WTC11 (cell line): ENCODE measurements around the gene TP63. TPM values are rescaled to one million over a fixed set of nuclear protein-coding genes. Genes with fewer than 3 reads are reported as not detected.

ENCODE experiments used
- ATAC-seq: fragments of 200-7000 bp; cut with Tn5 transposase; 2 replicates; pipeline ENCODE4 v1.10.0; 2021; ENCODE audit warnings: mild to moderate bottlenecking, moderate library complexity
- CTCF ChIA-PET: fragments of 300-600 bp; sonication (Branson Sonifier 250); formaldehyde crosslinking; loops from one replicate; lab custom pipeline; 2021; ENCODE audit warnings: antibody characterized with exemption; lab: Charles Lee
- POLR2A ChIA-PET: fragments of 350-600 bp; sonication (Branson Sonifier 250); formaldehyde crosslinking; loops from one replicate; lab custom pipeline; 2021; ENCODE audit warnings: antibody characterized with exemption; lab: Charles Lee
- DNase-seq: peaks from one replicate; pipeline ENCODE4 v3.0.0; 2021; ENCODE audit warnings: low spot score
- H3K27ac Mint-ChIP-seq: 2 replicates; pipeline ENCODE4 v1.8.0; 2021; ENCODE audit warnings: mixed read lengths
- H3K27me3 Mint-ChIP-seq: 2 replicates; pipeline ENCODE4 v1.8.0; 2021; ENCODE audit warnings: low read depth, mild to moderate bottlenecking, moderate library complexity, mixed read lengths
- H3K36me3 Mint-ChIP-seq: 2 replicates; pipeline ENCODE4 v1.8.0; 2021; ENCODE audit warnings: mixed read lengths
- H3K4me1 Mint-ChIP-seq: 2 replicates; pipeline ENCODE4 v1.8.0; 2022; ENCODE audit warnings: mixed read lengths
- H3K4me3 Mint-ChIP-seq: 2 replicates; pipeline ENCODE4 v1.8.0; 2021; ENCODE audit warnings: mild to moderate bottlenecking, moderate library complexity, mixed read lengths
- H3K9me3 Mint-ChIP-seq: 2 replicates; pipeline ENCODE4 v1.8.0; 2021; ENCODE audit warnings: mixed read lengths
- ATF1 ChIP-seq: sonication (generic); formaldehyde crosslinking; IDR thresholded peaks from 2 replicates; pipeline ENCODE4 v1.8.1; 2023; ENCODE audit warnings: mild to moderate bottlenecking, moderate library complexity, missing genetic modification reagents
- CBFB ChIP-seq: sonication (generic); formaldehyde crosslinking; IDR thresholded peaks from 2 replicates; pipeline ENCODE4 v1.8.1; 2022; ENCODE audit warnings: mild to moderate bottlenecking, low read depth, missing genetic modification reagents
- CREB1 ChIP-seq: sonication (generic); formaldehyde crosslinking; IDR thresholded peaks from 2 replicates; pipeline ENCODE4 v1.8.0; 2023; ENCODE audit warnings: mild to moderate bottlenecking, missing genetic modification reagents
- CTCF ChIP-seq: fragments of 200-600 bp; IDR thresholded peaks from 2 replicates; pipeline ENCODE4 v1.8.0; 2022; ENCODE audit warnings: antibody characterized with exemption
- E2F4 ChIP-seq: sonication (generic); formaldehyde crosslinking; IDR thresholded peaks from 2 replicates; pipeline ENCODE4 v1.8.1; 2022; ENCODE audit warnings: low read depth, mild to moderate bottlenecking, moderate library complexity, missing genetic modification reagents, borderline replicate concordance
- ETV6 ChIP-seq: sonication (generic); formaldehyde crosslinking; IDR thresholded peaks from 2 replicates; pipeline ENCODE4 v1.8.1; 2022; ENCODE audit warnings: mild to moderate bottlenecking, missing genetic modification reagents
- GRHL2 ChIP-seq: fragments of 250-450 bp; sonication (Bioruptor Pico); IDR thresholded peaks from 2 replicates; pipeline ENCODE4 v1.8.0; 2022; ENCODE audit warnings: mild to moderate bottlenecking, moderate library complexity; ENCODE audit not compliant: insufficient replicate concordance, severe bottlenecking
- MLX ChIP-seq: sonication (generic); formaldehyde crosslinking; IDR thresholded peaks from 2 replicates; pipeline ENCODE4 v1.8.1; 2023; ENCODE audit warnings: mild to moderate bottlenecking, missing genetic modification reagents, moderate library complexity
- NFE2L1 ChIP-seq: sonication (generic); formaldehyde crosslinking; IDR thresholded peaks from 2 replicates; pipeline ENCODE4 v1.8.1; 2023; ENCODE audit warnings: missing genetic modification reagents
- NR1H2 ChIP-seq: sonication (generic); formaldehyde crosslinking; IDR thresholded peaks from 2 replicates; pipeline ENCODE4 v1.9.0; 2021; ENCODE audit warnings: mild to moderate bottlenecking, moderate library complexity, missing genetic modification reagents
- OVOL2 ChIP-seq: fragments of 250-450 bp; sonication (Bioruptor Pico); IDR thresholded peaks from 2 replicates; pipeline ENCODE4 v1.9.0; 2021; ENCODE audit warnings: mild to moderate bottlenecking, borderline replicate concordance
- RORB ChIP-seq: fragments of 250-450 bp; sonication (Bioruptor Pico); IDR thresholded peaks from 2 replicates; pipeline ENCODE4 v1.9.0; 2021; ENCODE audit warnings: mild to moderate bottlenecking
- ZNF121 ChIP-seq: sonication (generic); formaldehyde crosslinking; IDR thresholded peaks from 2 replicates; pipeline ENCODE4 v1.8.0; 2023; ENCODE audit warnings: missing genetic modification reagents
- ZNF219 ChIP-seq: sonication (generic); formaldehyde crosslinking; IDR thresholded peaks from 2 replicates; pipeline ENCODE4 v1.8.0; 2023; ENCODE audit warnings: missing genetic modification reagents, mild to moderate bottlenecking, borderline replicate concordance
- ZNF263 ChIP-seq: sonication (generic); formaldehyde crosslinking; IDR thresholded peaks from 2 replicates; pipeline ENCODE4 v1.8.1; 2022; ENCODE audit warnings: low read depth, mild to moderate bottlenecking, moderate library complexity, missing genetic modification reagents
- ZNF396 ChIP-seq: fragments of 250-450 bp; sonication (Bioruptor Pico); IDR thresholded peaks from 2 replicates; pipeline ENCODE4 v1.8.0; 2021; ENCODE audit warnings: mild to moderate bottlenecking, moderate library complexity, borderline replicate concordance
- ZNF416 ChIP-seq: fragments of 250-450 bp; sonication (Bioruptor Pico); IDR thresholded peaks from 2 replicates; pipeline ENCODE4 v1.9.0; 2021; ENCODE audit warnings: mild to moderate bottlenecking, inconsistent platforms
- ZNF423 ChIP-seq: fragments of 250-450 bp; sonication (Bioruptor Pico); IDR thresholded peaks from 2 replicates; pipeline ENCODE4 v2.1.2; 2022; ENCODE audit warnings: mild to moderate bottlenecking, moderate library complexity
- total RNA-seq: library from RNA; stranded (reverse); gene quantifications from 3 replicates; pipeline ENCODE4 v1.2.3, GENCODE V29; 2021
- TF ChIP-seq, protein P1 (sequence below): sonication (generic); formaldehyde crosslinking; IDR thresholded peaks from 2 replicates; pipeline ENCODE4 v1.8.1; 2022; ENCODE audit warnings: mild to moderate bottlenecking, missing genetic modification reagents, moderate library complexity, borderline replicate concordance
- TF ChIP-seq, protein P2 (sequence below): fragments of 250-450 bp; sonication (Bioruptor Pico); IDR thresholded peaks from 2 replicates; pipeline ENCODE4 v1.9.0; 2021; ENCODE audit warnings: mild to moderate bottlenecking
- TF ChIP-seq, protein P3 (sequence below): fragments of 250-450 bp; sonication (Bioruptor Pico); conservative IDR thresholded peaks from 2 replicates; pipeline ENCODE4 v1.9.0; 2021; ENCODE audit warnings: mild to moderate bottlenecking
- TF ChIP-seq, protein P4 (sequence below): sonication (generic); formaldehyde crosslinking; IDR thresholded peaks from 2 replicates; pipeline ENCODE4 v1.8.0; 2022; ENCODE audit warnings: mild to moderate bottlenecking, missing genetic modification reagents

TP63 gene
- total RNA-seq, 1 experiment from 2014 or later, result 0.09 TPM

DNA sequence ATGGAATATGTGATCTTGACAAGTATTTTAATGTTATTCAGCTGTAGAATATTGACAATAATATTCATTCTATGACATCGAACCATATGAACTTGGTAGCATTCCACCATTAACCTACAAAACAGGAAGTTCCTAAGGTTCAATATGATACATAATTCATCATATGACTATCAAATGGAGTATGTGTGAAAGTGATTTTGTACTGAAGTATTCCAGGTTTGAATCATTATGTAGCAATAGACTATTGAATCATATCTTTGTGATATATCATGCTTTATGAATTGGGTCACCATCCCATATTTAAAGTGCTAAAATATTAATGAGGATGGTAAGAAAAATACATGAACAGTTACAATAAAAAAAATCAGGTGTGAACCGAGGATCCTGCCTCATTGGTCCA lies 95.1 kb downstream of the TP63 start:
- no peak overlapping the region for H3K4me3 Mint-ChIP-seq
- no peaks in the 10 kb centered on the region; the same call in 1 of the 2 replicates for H3K27me3 Mint-ChIP-seq
- no peaks in the 10 kb centered on the region for H3K9me3 Mint-ChIP-seq
- ATAC-seq, result no peak
- H3K27ac Mint-ChIP-seq, result no peak overlapping the region
- CTCF ChIA-PET, result no interaction called here
- TF ChIP-seq E2F4 (CRISPR knock-in tag), result no peak
- TF ChIP-seq ZNF121, result no peak
- no peak for TF ChIP-seq OVOL2 (CRISPR knock-in tag)
- TF ChIP-seq, protein P1, sequence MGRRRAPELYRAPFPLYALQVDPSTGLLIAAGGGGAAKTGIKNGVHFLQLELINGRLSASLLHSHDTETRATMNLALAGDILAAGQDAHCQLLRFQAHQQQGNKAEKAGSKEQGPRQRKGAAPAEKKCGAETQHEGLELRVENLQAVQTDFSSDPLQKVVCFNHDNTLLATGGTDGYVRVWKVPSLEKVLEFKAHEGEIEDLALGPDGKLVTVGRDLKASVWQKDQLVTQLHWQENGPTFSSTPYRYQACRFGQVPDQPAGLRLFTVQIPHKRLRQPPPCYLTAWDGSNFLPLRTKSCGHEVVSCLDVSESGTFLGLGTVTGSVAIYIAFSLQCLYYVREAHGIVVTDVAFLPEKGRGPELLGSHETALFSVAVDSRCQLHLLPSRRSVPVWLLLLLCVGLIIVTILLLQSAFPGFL (CRISPR knock-in tag), result no peak
- TF ChIP-seq ZNF416 (CRISPR knock-in tag), result no peak
- TF ChIP-seq NFE2L1 (CRISPR knock-in tag), result no peak
- TF ChIP-seq, protein P2, sequence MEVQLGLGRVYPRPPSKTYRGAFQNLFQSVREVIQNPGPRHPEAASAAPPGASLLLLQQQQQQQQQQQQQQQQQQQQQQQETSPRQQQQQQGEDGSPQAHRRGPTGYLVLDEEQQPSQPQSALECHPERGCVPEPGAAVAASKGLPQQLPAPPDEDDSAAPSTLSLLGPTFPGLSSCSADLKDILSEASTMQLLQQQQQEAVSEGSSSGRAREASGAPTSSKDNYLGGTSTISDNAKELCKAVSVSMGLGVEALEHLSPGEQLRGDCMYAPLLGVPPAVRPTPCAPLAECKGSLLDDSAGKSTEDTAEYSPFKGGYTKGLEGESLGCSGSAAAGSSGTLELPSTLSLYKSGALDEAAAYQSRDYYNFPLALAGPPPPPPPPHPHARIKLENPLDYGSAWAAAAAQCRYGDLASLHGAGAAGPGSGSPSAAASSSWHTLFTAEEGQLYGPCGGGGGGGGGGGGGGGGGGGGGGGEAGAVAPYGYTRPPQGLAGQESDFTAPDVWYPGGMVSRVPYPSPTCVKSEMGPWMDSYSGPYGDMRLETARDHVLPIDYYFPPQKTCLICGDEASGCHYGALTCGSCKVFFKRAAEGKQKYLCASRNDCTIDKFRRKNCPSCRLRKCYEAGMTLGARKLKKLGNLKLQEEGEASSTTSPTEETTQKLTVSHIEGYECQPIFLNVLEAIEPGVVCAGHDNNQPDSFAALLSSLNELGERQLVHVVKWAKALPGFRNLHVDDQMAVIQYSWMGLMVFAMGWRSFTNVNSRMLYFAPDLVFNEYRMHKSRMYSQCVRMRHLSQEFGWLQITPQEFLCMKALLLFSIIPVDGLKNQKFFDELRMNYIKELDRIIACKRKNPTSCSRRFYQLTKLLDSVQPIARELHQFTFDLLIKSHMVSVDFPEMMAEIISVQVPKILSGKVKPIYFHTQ, result no peak
- TF ChIP-seq ZNF396 (CRISPR knock-in tag), result no peak
- TF ChIP-seq, protein P3, sequence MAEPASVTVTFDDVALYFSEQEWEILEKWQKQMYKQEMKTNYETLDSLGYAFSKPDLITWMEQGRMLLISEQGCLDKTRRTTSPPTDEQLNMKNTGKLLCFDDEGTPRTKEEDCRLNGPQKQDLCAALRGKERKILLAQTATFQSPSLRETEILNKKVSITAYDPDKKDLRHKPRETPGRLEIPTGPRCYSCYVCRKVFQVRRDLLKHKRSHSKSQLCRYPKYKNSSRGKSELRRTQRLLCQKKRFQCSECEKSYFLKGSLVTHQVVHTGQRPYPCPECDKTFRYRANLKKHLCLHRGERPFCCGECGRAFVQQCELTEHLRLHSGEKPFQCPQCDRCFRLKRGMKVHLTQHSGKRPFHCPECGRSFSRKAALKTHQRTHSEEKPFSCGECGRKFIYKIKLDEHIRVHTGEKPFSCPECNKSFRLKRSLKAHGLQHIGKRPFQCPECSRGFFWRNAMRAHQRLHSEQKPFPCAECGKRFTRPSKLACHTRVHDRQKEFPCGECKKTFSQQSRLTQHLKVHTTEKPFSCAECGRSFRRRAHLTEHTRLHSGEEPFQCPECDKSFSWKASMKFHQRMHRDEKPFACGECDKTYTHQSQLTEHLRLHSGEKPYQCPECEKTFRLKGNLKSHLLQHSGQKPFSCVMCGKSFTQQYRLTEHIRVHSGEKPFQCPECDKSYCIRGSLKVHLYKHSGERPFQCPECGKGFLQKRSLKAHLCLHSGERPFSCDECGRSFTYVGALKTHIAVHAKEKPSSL (CRISPR knock-in tag), result no peak
- TF ChIP-seq, protein P4, sequence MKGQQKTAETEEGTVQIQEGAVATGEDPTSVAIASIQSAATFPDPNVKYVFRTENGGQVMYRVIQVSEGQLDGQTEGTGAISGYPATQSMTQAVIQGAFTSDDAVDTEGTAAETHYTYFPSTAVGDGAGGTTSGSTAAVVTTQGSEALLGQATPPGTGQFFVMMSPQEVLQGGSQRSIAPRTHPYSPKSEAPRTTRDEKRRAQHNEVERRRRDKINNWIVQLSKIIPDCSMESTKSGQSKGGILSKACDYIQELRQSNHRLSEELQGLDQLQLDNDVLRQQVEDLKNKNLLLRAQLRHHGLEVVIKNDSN (CRISPR knock-in tag), result no peak
- TF ChIP-seq ZNF219, result no peak
- no peak for TF ChIP-seq CTCF
- TF ChIP-seq ZNF423 (CRISPR knock-in tag), result no peak
- TF ChIP-seq CBFB (CRISPR knock-in tag), result no peak
- TF ChIP-seq CREB1, result no peak
- POLR2A ChIA-PET, result no interaction called here
- no peak for DNase-seq
- peaks cover 17% of the 10 kb centered on the region for H3K4me1 Mint-ChIP-seq
- H3K36me3 Mint-ChIP-seq, result no peaks in the 10 kb centered on the region

- H3K4me1 Mint-ChIP-seq, result peaks cover 13% of the 10 kb centered on the region
- TF ChIP-seq ETV6 (CRISPR knock-in tag) (no peak), RORB (no peak), ZNF263 (CRISPR knock-in tag) (no peak), ATF1 (CRISPR knock-in tag) (no peak), ZNF219 (no peak), MLX (CRISPR knock-in tag) (no peak), NR1H2 (CRISPR knock-in tag) (no peak), GRHL2 (no peak)
- TF ChIP-seq, protein P3 (CRISPR knock-in tag), result no peak
Measured at GRCh38 chr3:189727158-189727557, 96.0 kb downstream of the TP63 start.

More at GRCh38 chr3:189727158-189727557, 96.0 kb downstream of the TP63 start:
- CTCF ChIA-PET, result no interaction called here
- Mint-ChIP-seq H3K27ac (no peak overlapping the region), H3K4me3 (no peak overlapping the region), H3K36me3 (no peaks in the 10 kb centered on the region), H3K27me3 (no peaks in the 10 kb centered on the region), H3K9me3 (no peaks in the 10 kb centered on the region)
- POLR2A ChIA-PET, result no interaction called here
- ATAC-seq (no peak), DNase-seq (no peak)
